ENCODE data around the gene RINL.

DNA sequence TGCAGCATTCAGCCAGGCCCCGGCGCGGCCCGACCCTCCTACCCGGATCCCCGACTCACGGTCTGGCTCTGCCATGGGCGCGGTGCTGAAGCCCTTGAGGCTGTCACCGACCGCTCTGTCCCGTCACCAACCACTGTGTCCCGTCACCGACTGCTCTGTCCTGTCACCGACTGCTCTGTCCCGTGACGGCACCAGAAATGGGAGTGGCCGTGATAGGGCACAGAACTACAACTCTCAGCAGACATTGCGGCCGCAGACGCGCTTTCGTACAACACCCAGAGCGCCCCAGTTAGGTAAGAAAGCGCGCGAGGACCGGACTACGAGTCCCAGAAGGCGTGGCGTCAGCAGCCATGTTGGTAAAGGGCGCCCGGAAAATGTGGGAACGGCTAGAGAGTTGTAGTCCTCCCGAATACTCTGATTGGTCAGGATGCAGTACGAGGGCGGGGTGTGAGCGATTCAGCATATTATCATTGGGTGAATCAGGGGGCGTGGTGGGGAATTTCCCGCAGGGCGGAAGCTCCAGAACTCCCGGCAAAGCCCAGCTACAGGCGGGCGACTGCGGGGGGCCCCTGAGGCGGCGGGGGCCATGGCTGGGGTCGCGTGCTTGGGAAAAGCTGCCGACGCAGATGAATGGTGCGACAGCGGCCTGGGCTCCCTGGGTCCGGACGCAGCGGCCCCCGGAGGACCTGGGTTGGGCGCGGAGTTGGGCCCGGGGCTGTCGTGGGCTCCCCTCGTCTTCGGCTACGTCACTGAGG is 21.5 kb upstream of the RINL start, which contains the start of the genes NFKBIB and SIRT2:
- no peak for TF ChIP-seq CTCF (IDR thresholded peaks at IDR 0.05)
- TF ChIP-seq ZFX (IDR thresholded peaks at IDR 0.05; ENCODE audit: borderline replicate concordance) = no peak

All from 22Rv1 (cell line).